HG03060 (cell line): ENCODE data around the gene NFX1.
"Not testable (repeated sequence)": the region's sequence is repeated elsewhere in the genome, so short reads cannot be mapped to it uniquely, and the experiment has no call there.

Source experiments
- ATAC-seq: cut with Tn5 transposase; IDR thresholded peaks from one replicate; pipeline ENCODE4 v1.9.1; 2021; ENCODE audit warnings: low read depth, moderate number of reproducible peaks; ENCODE audit not compliant: unreplicated experiment

NFX1 gene

GRCh38 chr9:33351547-33351946 is 61.2 kb downstream of the NFX1 start:
- ATAC-seq, result no peak

- no peak for ATAC-seq
Observed at GRCh38 chr9:33354651-33355211, 64.4 kb downstream of the NFX1 start.

GRCh38 chr9:33355933-33356332 is 65.6 kb downstream of the NFX1 start:
- no peak for ATAC-seq

GRCh38 chr9:33358641-33359040 is 68.3 kb downstream of the NFX1 start:
- ATAC-seq, result not testable (repeated sequence)

- no peak for ATAC-seq
Observed at GRCh38 chr9:33364127-33364526, 73.8 kb downstream of the NFX1 start.

- ATAC-seq, result not testable (repeated sequence)
Observed at GRCh38 chr9:33364814-33365213, 74.5 kb downstream of the NFX1 start.

- no peak for ATAC-seq
Observed at GRCh38 chr9:33366979-33367480, 76.7 kb downstream of the NFX1 start.

- no peak for ATAC-seq
Observed at GRCh38 chr9:33372900-33373299, 82.6 kb downstream of the NFX1 start.

- ATAC-seq, result no peak
Observed at GRCh38 chr9:33374190-33374589, 83.9 kb downstream of the NFX1 start.

- ATAC-seq, result no peak
Observed at GRCh38 chr9:33374634-33375237, 84.4 kb downstream of the NFX1 start.

GRCh38 chr9:33375238-33375840 is 85.0 kb downstream of the NFX1 start:
- no peak for ATAC-seq

GRCh38 chr9:33375841-33376321 is 85.6 kb downstream of the NFX1 start:
- no peak for ATAC-seq

GRCh38 chr9:33377089-33377715 is 86.9 kb downstream of the NFX1 start:
- ATAC-seq, result no peak

- ATAC-seq, result no peak
Observed at GRCh38 chr9:33378121-33378795, 87.9 kb downstream of the NFX1 start.

- no peak for ATAC-seq
Observed at GRCh38 chr9:33379666-33380389, 89.5 kb downstream of the NFX1 start.

- ATAC-seq, result no peak
Observed at GRCh38 chr9:33380390-33381094, 90.2 kb downstream of the NFX1 start.

GRCh38 chr9:33381231-33381791 is 91.0 kb downstream of the NFX1 start:
- ATAC-seq, result no peak

- ATAC-seq, result not testable (repeated sequence)
Observed at GRCh38 chr9:33382397-33382796, 92.1 kb downstream of the NFX1 start.

GRCh38 chr9:33383396-33383795 is 93.1 kb downstream of the NFX1 start:
- ATAC-seq, result not testable (repeated sequence)
